Fibroblast of peridontal ligament (primary cell): Measurements from ENCODE around the gene IL19.
"Not testable (repeated sequence)": the region's sequence is repeated elsewhere in the genome, so short reads cannot be mapped to it uniquely, and the experiment has no call there.

Experiments
- DNase-seq: peaks from one replicate; pipeline ENCODE4 v3.0.0-alpha.2; 2010; ENCODE audit errors: extremely low read depth

The IL19 gene

DNA sequence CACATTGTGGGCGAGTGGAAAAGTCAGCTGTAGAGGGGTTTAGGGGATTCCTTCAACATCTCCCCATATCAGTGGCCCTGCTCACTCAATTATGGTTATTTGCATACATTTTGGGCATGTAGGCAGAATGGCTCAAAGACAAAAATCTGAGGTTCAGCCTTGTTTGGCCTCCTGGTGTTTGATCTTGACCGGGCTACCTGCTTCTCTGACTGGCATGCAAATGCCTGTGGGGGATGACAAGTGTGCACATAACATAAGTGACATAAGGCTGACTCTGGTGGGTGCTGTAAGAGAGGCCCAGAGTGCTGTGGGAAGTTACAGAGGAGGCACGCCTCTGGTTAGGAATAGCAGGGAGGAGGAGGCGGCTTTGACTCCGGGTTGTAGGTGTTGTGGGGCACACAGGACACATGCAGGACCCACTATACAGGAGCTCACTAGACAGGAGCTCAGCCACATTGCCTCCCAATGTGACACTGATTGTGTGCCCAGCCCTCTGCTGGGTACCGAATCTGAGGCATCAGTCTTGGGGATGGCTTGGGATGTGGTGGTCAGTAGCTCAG, 29.4 kb upstream of the IL19 start:
- DNase-seq: no peak

DNA sequence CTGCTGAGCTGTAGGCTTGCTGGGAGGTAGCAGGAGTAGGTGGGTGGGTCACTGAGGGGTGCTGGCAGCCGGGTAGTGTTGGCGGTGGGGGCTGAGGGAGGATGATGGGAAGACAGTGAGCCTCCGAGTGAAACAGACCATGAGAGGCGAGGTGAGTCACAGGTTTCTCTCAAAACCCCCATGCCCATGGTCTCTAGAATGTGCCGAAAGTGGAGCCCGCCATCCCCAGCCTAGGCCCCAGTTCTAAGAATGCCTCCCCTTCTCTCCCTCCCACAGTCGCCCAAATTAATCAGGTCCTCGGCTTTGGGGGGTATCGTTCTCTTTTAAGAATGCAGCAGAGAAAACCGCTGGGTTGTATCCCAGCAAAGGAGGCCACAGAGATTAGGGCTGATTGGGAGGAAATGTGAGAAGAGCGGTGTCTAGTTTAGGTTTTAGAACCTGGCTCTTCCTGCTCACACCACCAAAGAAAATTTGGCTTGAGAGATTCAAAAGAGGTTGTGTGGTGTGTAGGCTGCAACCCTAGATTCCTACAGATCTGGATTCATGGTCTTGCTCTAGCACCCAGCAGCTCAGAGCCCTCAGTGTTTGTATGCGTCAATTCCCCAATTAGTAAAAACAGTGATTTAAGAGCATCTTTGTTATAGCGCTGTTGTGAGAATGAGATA, 27.7 kb upstream of the IL19 start:
- no peak for DNase-seq

DNA sequence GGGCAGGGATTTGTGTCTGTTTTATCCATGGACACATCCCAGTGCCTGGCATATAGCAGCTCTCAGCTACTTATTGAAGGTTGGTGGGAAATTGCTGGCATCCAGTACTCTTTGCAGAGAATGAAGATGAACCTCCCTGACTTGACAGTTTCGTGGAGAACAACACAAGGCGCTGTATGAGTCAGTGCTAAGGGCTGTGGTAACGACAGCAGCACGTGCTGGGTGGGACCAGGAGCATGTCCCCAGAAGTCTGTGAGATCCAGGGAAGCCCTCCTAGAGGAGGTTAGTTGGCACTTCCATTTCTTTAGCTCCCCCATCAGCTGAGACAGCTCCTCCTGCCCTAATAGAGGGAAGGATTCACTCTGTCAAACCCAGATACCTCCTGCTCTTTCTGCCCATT, 25.9 kb upstream of the IL19 start:
- no peak for DNase-seq

DNA sequence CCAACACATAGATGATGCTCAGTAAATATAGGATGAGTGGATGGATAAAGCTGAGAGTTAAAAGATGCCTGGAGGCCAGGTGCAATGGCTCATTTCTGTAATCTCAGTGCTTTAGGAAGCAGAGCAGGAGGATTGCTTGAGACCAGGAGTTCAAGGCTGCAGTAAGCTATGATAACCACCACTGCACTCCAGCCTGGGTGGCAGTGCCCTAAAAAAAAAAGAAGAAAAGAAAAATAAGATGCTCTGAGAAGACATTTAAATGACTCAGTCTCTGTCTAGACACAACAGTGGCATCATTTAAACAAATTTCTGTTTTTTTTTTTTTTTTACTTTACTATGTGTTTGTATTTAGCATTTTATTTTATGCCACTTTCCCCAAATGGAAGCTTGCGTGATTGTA, 25.3 kb upstream of the IL19 start:
- no peak for DNase-seq

DNA sequence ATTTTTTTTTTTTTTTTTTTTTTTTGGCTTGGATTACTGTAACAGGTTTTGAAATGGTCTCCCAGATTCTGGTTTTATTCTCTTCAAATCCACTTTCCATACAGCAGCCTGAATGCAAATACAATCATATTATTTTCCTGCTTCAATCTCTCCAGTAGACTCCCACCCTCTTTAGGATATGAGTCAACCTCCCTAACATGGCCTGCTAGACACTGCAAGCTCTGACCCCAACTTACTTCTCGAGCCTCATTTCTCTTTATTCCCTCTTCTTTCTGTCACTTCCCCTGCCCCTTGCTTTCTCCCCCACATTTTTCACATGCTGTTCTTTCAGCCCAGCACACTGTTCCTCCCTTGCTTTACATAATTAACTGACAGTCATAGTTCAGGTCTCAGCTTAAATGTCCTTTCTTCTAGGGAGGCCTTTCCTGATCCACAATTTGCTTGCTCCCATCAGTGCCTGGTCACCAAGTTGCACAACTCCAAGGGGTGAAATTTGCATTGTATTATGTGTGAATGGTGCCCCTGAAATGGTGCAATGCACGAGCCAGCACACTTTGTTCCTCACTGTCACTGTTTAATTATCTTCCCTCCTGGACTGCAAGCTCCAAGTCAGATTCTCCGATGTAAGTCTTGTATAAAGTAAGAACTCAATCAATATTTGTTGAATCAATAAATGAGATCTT, 22.1 kb upstream of the IL19 start:
- DNase-seq: no peak

DNA sequence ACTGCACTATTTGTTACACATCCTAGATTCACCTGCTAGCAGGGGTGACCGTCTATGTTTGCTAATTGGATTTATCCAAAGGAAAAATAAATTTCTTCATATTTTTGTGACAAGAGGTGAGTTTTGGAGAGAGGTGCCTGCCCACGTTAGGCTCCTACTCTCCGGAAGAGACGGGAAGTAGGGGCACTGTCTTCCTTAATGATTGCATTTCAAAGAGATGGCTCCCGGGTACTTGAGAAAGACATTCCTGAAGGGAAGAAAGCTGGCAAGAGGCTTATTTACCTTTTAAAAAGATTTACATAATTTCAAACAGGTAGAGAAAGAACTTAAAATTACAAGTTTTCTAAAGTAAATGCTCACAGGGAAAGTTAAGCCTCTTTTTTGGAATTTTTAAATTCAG, 18.7 kb upstream of the IL19 start:
- no peak for DNase-seq

DNA sequence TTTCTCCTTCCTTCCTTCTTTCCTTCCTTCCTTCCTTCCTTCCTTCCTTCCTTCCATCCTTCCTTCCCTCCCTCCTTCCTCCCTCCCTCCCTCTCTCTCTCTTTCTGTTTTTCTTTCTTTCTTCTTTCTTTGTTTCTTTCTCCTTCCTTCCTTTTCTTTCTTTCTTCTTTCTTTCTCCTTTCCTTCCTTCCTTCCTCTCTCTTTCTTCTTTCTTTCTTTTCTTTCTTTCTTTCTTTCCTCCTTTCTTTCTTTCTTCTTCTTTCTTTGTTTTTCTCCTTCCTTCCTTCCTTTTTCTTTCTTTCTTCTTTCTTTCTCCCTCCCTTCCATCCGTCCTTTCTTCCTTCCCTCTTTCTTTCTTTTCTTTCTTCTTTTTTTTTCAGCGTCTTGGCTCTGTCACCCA, 18.1 kb upstream of the IL19 start:
- DNase-seq: no peak

DNA sequence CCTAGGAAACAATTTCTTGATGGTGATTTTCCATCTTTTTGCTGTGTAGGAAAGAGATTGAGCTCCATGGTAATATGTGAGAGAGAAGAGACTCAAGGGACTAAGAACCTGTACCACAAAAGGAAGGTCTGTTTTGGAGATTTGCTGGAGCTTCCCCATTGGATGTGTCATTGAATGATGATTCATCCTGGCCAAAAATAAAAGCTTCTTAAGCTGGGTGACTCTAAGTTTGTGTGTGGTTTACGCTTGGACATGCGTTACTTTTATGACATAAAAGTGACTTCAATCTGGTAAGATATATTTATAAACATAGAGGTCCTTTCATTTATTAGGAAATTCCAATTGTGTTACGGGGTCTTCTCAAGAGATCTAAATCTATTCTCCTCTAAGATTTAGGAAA, 17.4 kb upstream of the IL19 start:
- DNase-seq: peak; percentile 74

DNA sequence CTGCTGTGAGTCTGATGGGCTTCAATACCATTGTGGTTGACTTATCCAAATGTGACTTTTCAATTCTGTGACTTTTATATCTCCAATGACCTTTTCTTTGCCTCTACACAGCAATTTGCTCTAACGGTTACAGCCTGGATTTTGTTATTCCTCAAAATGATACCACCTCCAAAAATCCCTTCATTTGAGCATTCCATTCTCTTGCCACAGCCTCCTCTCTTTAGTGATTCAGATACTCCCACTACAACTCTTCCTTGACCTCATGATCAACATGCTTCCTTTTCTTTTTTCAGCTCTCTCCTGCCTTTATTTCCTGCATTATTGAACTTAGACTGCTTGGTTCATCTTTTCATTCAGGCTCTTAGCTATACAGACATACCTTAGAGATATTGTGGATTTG, 16.6 kb upstream of the IL19 start:
- DNase-seq: peak; percentile 63

DNA sequence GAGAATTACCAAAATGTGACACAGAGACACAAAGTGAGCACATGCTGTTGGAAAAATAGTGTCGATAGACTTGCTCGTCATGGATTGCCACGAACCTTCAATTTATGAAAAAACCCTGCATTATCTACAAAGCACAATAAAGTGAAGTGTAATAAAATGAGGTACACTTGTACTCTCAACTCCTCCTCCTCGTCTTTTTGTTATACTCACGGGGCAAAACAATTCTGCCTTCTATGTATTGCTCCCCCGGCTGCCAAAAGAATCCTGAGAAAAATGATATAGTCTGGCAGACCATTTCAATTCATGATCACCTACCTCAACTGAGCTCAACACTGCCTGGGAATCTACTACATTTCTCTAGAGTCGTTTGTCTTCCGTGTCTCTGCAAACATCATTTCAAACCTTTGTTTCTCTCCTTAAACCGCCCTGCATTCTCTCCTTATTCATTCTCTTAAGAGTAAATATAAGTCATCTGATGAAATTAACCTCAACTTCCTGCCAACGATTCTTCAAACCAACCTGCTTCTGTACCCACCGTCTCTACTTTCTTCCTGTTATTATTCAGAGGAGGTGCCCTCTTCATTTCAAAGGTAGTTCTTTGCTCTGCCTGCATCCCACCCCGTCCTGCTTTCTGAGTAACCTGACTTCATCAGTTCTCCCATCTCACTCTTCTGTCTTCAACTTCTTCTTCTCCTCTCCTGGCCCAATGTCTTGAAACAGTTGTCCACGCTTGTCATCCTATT, 12.9 kb upstream of the IL19 start:
- no peak for DNase-seq

DNA sequence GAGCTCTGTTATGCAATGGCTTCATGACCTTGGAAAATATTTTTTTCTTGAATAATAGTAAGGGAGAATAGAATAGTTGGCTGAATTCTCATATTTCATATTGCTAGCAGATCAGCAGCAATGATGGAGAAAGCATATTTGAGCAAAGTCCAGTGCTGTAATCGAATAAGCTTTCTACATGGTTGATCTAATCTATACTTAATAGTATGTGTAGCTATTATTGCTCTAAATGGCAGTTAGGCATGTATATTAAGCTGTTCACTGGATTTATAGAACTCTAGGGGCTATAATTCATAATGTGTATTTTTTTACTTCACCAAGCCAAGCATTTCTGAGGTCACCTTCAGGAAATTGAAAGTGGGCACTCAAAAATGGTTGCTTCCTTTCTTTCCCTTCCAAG, 10.0 kb upstream of the IL19 start:
- DNase-seq: no peak

DNA sequence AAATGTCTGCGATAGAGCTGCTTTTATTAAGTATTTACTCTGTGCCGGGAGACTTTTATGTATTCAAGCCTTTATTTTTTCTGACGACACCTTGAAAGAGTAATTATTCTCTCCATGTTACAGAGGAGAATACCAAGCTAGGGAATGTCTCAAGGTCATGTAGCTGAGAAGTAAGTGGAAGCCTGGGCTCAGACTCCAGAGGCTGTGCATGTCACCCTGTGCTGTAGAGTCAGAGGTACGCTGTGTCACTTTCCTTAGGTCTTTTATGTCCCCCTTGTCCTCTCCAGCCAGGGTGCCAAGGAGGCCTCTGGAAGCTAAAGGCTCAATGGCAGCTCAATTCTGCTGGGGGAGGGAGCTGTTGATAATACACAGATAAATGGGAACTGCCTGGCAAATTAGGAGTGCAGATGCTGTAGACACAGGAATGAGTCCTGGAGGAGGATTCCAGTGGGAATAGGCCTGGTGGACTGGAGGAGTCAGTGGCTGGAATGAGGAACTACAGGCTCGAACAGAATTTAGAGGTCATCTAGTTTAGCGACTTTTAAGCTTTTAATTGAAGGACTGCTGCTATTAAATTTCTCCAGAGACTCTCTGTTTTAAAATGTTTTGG, 9.3 kb upstream of the IL19 start:
- DNase-seq: no peak

DNA sequence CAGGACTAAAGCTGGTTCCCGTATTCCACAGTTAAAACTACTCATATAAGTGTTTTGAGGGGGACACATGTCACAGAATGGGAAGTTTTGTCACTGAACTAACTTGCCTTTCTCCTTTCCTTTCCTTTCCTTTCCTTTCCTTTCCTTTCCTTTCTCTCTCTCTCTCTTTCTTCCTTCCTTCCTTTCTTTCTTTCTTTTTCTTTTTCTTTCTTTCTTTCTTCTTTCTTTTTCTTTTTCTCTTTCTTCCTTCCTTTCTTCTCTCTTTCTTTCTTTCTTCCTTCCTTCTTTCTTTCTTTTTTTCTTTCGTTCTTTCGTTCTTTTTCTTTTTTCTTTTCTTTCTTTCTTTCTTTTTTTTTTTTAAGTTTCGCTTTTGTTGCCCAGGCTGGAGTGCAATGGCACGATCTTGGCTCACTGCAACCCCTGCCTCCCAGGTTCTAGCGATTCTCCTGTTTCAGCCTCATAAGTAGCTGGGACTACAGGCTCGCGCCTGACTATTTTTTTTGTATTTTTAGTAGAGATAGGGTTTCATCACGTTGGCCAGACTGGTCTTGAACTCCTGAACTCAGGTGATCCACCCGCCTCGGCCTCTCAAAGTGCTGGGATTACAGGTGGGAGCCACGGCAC, 7.7 kb upstream of the IL19 start:
- DNase-seq: not testable (repeated sequence)

DNA sequence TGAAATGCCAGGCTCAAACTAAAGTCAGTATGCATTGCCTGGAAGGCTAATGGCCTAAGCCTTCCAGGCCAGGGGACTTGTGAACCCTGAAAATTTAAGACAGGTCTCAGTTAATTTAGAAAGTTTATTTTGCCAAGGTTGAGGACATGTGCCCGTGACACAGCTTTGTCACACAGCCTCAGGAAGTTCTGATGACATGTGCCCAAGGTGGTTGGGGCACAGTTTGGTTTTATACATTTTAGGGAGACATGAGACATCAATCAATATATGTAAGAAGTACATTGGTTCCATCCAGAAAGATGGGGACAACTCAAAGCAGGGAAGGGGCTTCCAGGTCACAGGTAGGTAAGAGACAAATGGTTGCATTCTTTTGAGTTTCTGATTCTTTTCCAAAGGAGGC, 4.8 kb upstream of the IL19 start:
- not testable (repeated sequence) for DNase-seq

DNA sequence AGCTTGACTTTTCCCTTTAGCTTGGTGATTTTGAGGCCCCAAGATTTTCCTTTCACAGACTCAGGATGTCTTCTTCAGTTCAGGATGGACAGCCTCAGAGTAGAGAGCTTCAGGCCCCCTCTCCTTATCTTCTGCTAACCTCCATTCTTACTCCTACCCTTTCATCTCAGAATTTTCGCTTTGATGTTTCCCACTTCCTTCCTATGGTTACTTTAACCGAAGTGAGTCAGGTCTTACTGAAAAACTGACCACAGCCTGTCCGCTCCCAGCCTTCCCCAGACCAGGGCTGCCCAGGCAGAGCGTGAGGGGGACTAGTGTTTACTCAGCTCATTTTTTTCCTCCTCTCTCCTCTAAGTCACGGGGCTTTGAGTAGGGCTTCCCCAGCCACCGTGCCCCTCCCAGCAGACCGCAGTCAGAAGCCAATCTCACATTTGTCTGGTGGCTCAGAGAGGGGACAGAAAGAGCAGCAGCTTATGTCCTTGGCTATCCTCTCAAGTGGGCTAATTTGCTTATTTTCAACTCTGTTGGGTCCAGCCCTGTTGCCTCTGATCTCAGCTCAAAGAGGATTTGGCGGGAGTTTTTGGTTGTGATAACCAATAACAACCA, 4.2 kb upstream of the IL19 start:
- DNase-seq: peak; percentile 73

DNA sequence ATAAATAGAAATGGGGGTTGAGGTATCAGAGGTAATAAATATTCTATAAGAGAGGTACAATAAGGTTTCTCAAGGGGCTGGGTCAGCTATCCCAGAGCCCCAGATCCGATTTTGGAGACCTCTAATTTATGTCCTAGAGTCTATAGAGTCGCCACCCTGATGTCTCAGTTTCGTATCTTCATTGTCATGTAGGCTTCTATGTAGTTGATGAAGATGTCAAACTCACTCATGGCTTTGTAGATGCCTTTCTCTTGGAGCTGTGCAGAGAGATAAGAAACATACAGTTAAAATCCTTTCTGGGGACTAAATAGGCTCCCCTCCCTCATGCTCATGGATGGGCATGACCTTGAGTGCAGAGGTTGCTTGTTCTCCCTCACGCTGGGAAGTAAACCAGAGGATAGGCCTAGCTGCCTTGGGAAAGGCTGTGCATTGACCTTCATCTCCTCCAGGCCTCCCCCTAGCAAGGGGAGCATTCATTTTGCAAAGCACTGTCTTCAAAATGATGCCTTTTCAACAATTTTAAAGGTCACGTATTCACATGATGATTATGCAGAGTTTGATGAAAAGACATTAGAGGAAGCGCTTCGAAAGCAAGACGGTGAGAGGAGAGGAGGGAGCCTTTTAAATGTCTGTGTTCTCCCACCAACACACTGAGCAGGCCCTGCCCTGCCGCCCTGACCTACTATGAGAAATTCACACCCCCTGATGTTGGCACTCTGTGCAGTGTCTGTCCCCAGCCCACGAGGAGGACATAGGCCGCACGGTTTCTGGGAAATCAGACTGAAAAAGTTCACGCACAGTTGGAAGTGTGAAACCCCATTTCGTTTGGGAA, 1.9 kb upstream of the IL19 start:
- no peak for DNase-seq

DNA sequence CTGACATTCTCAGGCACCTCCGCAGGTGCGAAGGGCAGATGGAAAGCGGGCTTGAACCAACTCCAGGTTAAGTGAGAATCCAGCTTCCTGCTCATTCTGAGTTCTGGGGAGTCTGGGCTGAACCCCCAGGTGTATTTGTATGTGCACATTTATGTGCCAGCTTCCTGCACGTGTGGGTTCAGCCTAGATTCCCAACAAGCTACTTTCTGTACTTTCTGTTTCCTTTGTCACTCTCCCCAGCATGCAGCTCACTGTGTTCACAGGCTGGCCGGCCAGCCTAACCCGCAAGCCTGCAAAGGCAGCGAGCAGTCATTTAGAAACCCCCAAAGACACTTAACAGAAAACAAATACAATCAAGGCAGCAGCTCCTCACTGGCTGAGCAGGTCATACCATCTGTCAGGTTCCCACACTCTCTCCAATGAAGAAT, 1.3 kb upstream of the IL19 start:
- DNase-seq: no peak

DNA sequence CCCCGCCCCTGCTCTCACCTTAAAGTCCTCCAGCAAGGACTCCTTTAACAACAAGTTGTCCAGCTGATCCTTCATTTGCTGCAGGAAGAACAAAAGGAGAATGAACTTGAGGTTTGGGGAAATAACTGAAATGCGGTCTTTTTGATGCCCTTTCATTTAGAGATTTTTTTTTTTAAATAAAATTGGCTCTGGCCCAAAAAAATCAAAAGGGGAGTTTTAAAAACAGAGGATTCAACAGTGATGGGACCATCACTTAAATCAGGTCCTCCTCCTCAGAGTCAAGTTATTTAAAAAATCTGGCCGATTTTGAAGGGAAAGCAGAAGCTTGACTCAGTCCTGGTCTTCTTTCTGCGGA, 742 bp downstream of the IL19 start:
- no peak for DNase-seq

DNA sequence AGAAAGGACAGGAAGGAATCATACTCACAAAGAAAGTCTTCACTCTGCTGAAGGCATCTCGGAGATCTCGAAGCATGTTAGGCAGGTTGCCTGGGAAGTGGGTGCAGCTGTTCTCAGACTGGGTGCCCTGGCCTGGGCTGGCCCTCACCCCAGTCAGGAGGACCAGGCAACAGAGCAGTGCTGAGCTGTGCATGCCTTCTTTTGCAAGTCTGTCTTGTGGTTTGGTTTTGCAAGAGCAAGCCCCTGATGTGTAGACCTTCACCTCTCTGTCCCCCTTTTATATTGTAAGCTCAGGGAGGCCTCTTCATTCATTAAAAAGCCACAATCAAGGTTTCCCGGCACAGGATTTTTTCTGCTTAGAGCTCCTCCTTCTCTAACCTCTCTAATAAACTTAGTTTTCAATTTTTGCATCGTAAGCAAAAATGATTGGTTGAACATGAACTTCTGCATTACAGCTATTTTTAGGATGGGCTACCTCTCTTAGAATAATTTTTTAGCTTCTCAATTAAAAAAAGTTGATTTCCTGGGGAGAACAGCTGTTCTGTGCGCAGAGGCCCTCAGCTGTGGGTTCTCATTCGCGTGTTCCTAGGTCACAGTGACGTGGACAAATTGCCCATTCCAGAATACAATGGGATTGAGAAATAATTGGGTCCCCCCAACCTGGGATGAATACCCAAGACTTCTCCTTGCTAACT, 1.8 kb downstream of the IL19 start, which contains the start of gene IL10:
IL10 (minus strand) TSS at position 252 of the 695 bp plus-strand sequence; CDS start at position 193, 59 bp downstream.
- DNase-seq: no peak

DNA sequence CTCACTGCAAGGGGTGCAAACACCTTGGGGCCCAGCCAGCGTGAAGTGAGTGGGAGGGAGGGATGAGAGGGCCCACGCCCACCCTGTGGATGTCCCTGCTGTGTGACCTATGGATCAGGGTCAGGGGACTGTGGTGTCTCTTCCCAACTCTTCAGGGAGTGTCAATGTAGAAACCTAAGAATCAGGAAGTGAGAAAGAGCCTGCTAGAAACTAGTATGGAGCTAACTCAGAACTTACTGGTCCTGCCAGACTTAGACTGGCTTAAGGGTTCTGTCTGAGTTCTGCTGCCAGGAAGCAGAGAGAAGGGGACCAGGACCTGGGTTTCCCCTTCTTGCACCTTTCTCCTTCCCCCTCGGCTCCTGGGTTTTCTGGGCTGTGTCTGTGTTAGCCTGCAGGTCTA, 3.5 kb downstream of the IL19 start:
- no peak for DNase-seq
